Testis (tissue), 3 donors: ENCODE results near the gene ETHE1. TPM values are rescaled to one million over a fixed set of nuclear protein-coding genes. Genes with fewer than 3 reads are reported as not detected.

Experiments
- DNase-seq: peaks from one replicate; pipeline ENCODE4 v3.0.0-alpha.2; 2019
- H3K27ac ChIP-seq, 2 donors: fragments of 200-600 bp; sonication (generic); one replicate each; pipeline ENCODE4 v1.5.1; 2019
- H3K27me3 ChIP-seq: fragments of 200-600 bp; sonication (generic); one replicate; pipeline ENCODE4 v1.5.1; 2019
- H3K36me3 ChIP-seq: fragments of 200-600 bp; sonication (generic); one replicate; pipeline ENCODE4 v1.5.1; 2017; ENCODE audit warnings: low read depth; ENCODE audit errors: missing control alignments
- H3K4me1 ChIP-seq: fragments of 200-600 bp; sonication (generic); one replicate; pipeline ENCODE4 v1.5.1; 2019
- H3K4me3 ChIP-seq, 2 donors: fragments of 200-600 bp; sonication (generic); one replicate each; pipeline ENCODE4 v1.5.1; 2017 to 2019
- H3K9me3 ChIP-seq: fragments of 200-600 bp; sonication (generic); one replicate; pipeline ENCODE4 v1.5.1; 2017
- POLR2A ChIP-seq: fragments of 450-650 bp; IDR thresholded peaks from one replicate; pipeline ENCODE4 v1.6.1; 2017; ENCODE audit warnings: antibody characterized with exemption, mild to moderate bottlenecking, moderate library complexity
- WGBS, 2 donors: methylation state at CpG; one replicate each; pipeline ENCODE4 v1.1.5; 2018; 5-methylcytosine and 5-hydroxymethylcytosine counted together
- intact Hi-C: fragments of 100-400 bp; cut with DNase I; formaldehyde crosslinking; loops from one replicate; pipeline ENCODE4 v1.15.1; 2023; ENCODE audit warnings: low total_unique reads
- polyA plus RNA-seq: library from polyadenylated mRNA; stranded (reverse); fragments of 350-450 nt; fragmentation: Illumina TruSeq; extraction: RNeasy Lipid Tissue Mini Kit (QIAGEN cat#74804); gene quantifications from one replicate; pipeline ENCODE4 v1.2.3, GENCODE V29; 2014; ENCODE audit warnings: low read depth, low replicate concordance; ENCODE audit not compliant: insufficient read depth
- total RNA-seq, 2 donors: library from RNA; depleted of rRNA; stranded (reverse); fragments of >200 nt; gene quantifications; one replicate each; pipeline ENCODE4 v1.2.3, GENCODE V29; 2016
- TF ChIP-seq, protein P1 (sequence below), 3 experiments: fragments of 450-650 bp in 2 of 3; fragments of 200-600 bp in 1 of 3; sonication (generic) in 1 of 3; IDR thresholded peaks; one replicate each; pipeline ENCODE4 v1.5.1; 2016 to 2019; ENCODE audit warnings: antibody characterized with exemption in 3 of 3, mild to moderate bottlenecking in 2 of 3, moderate library complexity in 1 of 3

The ETHE1 gene
- total and polyA plus RNA-seq, 3 donors from 2014 or later: 11.2 to 13.1 (median 11.5) TPM

DNA sequence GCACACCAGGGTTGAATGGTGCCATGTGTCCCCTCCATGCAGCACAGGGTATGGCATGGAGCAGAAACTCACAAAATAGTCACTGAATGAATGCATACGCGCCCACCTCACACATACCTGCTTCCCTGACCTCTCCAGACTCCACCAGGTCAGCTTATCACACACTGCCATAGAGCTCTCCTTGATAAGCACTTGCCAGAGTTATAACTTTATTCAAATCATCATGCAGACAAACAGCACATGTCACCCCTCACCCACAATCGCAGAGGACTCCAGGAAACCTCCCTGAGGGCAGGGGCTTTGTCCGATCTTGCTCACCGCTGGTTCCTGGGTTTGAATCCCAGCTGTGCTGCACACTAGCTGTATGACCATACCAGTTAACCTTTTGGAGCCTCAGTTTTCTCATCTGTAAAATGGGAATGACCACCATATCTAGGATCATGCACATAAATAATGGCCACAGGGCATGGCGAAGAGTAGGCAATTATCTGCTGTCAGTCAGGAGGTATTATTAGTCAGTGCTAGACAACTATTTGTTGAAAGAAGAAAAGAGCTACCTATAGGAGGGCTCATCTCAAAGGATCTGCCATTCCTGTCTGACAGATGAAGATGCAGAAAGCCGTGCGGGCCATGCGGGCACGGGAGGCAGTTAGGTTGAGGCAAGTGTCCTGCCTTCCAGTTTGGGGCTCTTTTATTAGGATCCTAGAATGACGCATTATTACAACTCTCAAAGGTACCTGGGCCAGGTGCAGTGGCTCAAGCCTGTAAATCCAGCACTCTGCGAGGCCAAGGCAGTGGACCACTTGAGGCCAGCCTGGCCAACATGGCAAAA, 34.4 kb upstream of the ETHE1 start:
- H3K27me3 ChIP-seq: no peaks in the 10 kb centered on the region
- H3K36me3 ChIP-seq: no peaks in the 10 kb centered on the region
- no peak for TF ChIP-seq POLR2A
- TF ChIP-seq, protein P1, sequence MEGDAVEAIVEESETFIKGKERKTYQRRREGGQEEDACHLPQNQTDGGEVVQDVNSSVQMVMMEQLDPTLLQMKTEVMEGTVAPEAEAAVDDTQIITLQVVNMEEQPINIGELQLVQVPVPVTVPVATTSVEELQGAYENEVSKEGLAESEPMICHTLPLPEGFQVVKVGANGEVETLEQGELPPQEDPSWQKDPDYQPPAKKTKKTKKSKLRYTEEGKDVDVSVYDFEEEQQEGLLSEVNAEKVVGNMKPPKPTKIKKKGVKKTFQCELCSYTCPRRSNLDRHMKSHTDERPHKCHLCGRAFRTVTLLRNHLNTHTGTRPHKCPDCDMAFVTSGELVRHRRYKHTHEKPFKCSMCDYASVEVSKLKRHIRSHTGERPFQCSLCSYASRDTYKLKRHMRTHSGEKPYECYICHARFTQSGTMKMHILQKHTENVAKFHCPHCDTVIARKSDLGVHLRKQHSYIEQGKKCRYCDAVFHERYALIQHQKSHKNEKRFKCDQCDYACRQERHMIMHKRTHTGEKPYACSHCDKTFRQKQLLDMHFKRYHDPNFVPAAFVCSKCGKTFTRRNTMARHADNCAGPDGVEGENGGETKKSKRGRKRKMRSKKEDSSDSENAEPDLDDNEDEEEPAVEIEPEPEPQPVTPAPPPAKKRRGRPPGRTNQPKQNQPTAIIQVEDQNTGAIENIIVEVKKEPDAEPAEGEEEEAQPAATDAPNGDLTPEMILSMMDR (IDR thresholded peaks at IDR 0.05): no peak
- H3K4me1 ChIP-seq: no peaks in the 10 kb centered on the region
- no peaks in the 10 kb centered on the region for H3K9me3 ChIP-seq
- WGBS, 2 donors: 89 to 90% methylated on average over 12 of the region's 12 CpGs
- no peak overlapping the region for H3K27ac ChIP-seq
- no peak overlapping the region for H3K4me3 ChIP-seq
- no peak for DNase-seq
- intact Hi-C loops: no loop called here

DNA sequence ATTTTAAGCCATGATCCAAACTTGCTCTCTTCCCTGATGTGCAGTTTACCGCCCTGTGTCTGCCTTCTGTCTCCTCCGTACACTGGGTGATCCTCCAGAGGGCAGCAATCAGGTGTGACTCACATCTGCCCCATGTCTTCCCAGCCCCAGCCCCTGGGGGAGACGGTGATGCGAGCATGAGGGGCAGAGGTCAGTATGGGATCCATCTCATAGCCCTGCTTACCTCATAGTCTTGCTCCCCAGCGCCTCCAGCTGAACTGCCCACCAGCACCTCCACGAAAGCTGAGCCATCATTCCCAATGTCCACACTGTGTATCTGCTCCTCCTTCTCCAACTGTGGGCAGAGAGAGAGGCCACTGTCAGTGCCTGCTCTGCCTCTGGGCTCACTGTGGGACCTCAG, 33.7 kb upstream of the ETHE1 start:
- no peak overlapping the region for H3K27ac ChIP-seq
- H3K27me3 ChIP-seq: no peaks in the 10 kb centered on the region
- H3K9me3 ChIP-seq: no peaks in the 10 kb centered on the region
- H3K4me3 ChIP-seq: no peak overlapping the region
- no peaks in the 10 kb centered on the region for H3K36me3 ChIP-seq
- H3K4me1 ChIP-seq: no peaks in the 10 kb centered on the region
- DNase-seq: no peak
- TF ChIP-seq POLR2A: no peak
- TF ChIP-seq, protein P1 (IDR thresholded peaks at IDR 0.05): no peak
- intact Hi-C loops: no loop called here
- 91% methylated on average over 6 of the region's 6 CpGs for WGBS, 2 donors

DNA sequence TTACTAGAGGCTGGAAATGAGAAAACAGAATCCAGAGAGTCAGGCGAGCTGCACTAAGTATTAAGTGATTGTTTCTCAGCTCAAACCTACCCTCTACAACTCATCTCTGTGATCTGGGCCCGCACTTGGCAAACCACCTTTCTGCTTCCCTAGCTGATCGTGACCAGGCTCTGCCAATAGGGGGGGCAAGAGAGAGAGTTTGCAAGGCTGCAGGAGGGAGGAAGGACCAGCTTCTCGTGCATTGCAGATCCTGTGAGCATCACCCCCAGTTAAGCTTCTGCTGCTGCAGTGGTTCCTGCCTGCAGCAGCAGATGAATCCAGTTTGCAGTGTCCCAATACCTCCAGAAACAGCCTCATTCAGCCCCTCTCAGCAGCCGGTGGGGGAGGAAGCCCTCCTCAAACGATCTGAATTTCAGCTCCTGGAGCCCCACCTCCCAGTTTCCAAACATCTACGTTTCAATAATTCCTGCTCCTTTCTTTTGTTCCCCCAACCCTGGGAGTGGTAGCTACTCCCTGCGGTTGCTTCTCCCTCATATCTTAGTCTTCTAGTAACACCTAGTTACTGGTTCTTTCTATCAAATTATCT, 28.3 kb upstream of the ETHE1 start:
- Histone ChIP-seq H3K27ac (no peak overlapping the region), H3K36me3 (no peaks in the 10 kb centered on the region), H3K27me3 (no peaks in the 10 kb centered on the region), H3K4me1 (no peaks in the 10 kb centered on the region), H3K4me3 (no peak overlapping the region), H3K9me3 (no peaks in the 10 kb centered on the region)
- DNase-seq: peak; percentile 83
- TF ChIP-seq, protein P1 (IDR thresholded peaks at IDR 0.05): peak; percentile 10 to 55 (median 18)
- TF ChIP-seq POLR2A: no peak
- WGBS, 2 donors: 50 to 51% methylated on average over 8 of the region's 8 CpGs
- intact Hi-C loops: no loop called here

GRCh38 chr19:43554317-43554895, 27.4 kb upstream of the ETHE1 start:
- Histone ChIP-seq H3K4me1 (no peaks in the 10 kb centered on the region), H3K27me3 (no peaks in the 10 kb centered on the region), H3K36me3 (no peaks in the 10 kb centered on the region), H3K9me3 (no peaks in the 10 kb centered on the region), H3K27ac (no peak overlapping the region), H3K4me3 (no peak overlapping the region)
- no peak for DNase-seq
- WGBS, 2 donors: 94 to 95% methylated on average over 15 of the region's 15 CpGs
- intact Hi-C loops: no loop called here
- no peak for TF ChIP-seq POLR2A
- TF ChIP-seq, protein P1 (IDR thresholded peaks at IDR 0.05): no peak
